AG10803 (cell line): ENCODE measurements around the gene ZNF587B.
"Not testable (repeated sequence)": the region's sequence is repeated elsewhere in the genome, so short reads cannot be mapped to it uniquely, and the experiment has no call there.

Experiments used
- DNase-seq: peaks from one replicate; pipeline ENCODE4 v3.0.0; 2010; ENCODE audit warnings: low read depth
- H3K4me3 ChIP-seq: 2 replicates; pipeline ENCODE4 v1.5.1; 2011; ENCODE audit warnings: mild to moderate bottlenecking, low read length, control low read depth
- TF ChIP-seq, protein P1 (sequence below): conservative IDR thresholded peaks from 2 replicates; pipeline ENCODE4 v1.5.1; 2011; ENCODE audit warnings: mild to moderate bottlenecking, low read length, control low read depth, inconsistent platforms

ZNF587B gene

DNA sequence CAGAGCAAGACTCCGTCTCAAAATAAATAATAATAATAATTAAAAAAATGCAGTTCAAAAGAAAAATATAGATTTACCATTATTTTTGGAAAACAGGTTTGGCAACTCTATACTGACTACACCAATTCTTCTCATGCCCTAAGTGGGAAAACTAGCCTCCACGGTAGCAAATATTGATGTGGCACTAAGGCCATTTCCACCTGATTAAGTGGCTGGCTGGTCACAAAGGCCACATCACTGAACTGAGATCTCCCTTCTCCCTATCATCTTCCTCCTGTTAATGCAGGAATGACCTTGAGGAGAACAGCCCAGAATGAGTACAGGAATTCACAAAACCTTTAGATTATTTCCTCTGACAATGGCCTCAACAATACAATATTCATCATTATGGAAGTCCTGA is 40.1 kb downstream of the ZNF587B start:
- TF ChIP-seq, protein P1, sequence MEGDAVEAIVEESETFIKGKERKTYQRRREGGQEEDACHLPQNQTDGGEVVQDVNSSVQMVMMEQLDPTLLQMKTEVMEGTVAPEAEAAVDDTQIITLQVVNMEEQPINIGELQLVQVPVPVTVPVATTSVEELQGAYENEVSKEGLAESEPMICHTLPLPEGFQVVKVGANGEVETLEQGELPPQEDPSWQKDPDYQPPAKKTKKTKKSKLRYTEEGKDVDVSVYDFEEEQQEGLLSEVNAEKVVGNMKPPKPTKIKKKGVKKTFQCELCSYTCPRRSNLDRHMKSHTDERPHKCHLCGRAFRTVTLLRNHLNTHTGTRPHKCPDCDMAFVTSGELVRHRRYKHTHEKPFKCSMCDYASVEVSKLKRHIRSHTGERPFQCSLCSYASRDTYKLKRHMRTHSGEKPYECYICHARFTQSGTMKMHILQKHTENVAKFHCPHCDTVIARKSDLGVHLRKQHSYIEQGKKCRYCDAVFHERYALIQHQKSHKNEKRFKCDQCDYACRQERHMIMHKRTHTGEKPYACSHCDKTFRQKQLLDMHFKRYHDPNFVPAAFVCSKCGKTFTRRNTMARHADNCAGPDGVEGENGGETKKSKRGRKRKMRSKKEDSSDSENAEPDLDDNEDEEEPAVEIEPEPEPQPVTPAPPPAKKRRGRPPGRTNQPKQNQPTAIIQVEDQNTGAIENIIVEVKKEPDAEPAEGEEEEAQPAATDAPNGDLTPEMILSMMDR, result no peak
- no peak for DNase-seq
- H3K4me3 ChIP-seq, result no peak overlapping the region

DNA sequence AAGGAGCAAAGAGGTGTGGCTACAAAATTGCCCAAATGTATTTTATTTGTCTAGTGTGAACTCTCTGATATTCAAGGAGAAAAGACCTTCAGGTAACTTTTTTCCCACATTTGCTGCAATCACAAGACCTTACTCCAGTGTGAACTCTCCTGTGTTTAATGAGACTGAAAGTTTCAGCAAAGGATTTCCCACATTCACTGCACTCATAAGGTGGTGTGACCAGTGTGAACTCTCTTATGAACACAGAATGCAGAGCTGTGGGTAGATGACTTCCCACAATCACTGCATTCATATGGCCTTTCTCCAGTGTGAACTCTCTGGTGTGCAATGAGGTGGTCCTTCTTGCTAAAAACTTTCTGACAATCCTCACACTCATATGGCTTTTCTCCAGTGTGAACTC is 42.4 kb downstream of the ZNF587B start:
- H3K4me3 ChIP-seq, result no peak overlapping the region
- TF ChIP-seq, protein P1, result no peak
- peak; percentile 8 for DNase-seq

DNA sequence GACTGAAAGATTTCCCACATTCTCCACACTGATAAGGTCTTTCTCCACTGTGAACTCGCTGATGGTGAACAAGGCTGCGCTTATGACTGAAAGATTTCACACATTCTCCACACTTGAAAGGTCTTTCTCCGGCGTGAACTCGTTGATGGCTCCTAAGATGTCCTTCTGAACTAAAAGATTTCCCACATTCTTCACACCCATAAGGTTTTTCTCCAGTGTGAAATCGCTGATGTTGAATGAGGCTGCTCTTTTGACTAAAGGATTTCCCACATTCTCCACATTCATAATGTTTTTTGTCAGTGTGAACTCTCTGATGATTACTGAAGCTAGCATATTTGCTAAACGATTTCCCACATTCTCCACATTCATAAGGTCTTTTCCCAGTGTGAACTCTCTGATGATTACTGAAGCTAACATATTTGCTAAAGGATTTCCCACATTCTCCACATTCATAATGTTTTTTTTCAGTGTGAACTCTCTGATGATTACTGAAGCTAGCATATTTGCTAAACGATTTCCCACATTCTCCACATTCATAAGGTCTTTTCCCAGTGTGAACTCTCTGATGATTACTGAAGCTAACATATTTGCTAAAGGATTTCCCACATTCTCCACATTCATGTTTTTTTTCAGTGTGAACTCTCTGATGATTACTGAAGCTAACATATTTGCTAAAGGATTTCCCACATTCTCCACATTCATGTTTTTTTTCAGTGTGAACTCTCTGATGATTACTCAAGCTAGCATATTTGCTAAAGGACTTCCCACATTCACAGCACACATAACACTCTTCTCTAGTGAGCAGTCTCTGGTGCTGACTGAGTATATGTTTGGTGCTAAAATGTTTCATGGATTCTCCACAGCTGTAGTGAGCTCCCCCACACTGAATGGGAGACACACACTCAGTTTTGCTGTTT is 44.0 kb downstream of the ZNF587B start:
- not testable (repeated sequence) for DNase-seq, H3K4me3 ChIP-seq

DNA sequence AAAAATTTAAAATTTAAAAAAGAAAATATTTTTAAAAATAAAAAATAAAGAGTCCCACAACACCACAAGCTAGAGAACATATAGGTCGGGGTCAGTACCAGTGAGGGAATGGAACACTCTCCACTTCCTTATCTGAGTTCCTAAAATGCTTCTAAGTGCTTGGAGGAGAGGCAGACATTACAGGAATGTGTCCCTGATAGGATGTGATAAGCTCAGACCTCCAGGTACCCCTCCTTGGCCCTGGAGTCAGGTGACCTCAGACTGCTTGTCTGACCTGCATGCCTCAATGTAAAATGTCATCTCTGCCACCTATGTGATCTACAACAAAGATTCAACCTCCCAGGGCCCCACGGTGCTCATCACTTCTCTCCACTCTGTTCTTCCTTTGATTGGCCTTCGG is 55.9 kb downstream of the ZNF587B start:
- DNase-seq, result no peak
- TF ChIP-seq, protein P1, result no peak
- H3K4me3 ChIP-seq, result no peak overlapping the region

DNA sequence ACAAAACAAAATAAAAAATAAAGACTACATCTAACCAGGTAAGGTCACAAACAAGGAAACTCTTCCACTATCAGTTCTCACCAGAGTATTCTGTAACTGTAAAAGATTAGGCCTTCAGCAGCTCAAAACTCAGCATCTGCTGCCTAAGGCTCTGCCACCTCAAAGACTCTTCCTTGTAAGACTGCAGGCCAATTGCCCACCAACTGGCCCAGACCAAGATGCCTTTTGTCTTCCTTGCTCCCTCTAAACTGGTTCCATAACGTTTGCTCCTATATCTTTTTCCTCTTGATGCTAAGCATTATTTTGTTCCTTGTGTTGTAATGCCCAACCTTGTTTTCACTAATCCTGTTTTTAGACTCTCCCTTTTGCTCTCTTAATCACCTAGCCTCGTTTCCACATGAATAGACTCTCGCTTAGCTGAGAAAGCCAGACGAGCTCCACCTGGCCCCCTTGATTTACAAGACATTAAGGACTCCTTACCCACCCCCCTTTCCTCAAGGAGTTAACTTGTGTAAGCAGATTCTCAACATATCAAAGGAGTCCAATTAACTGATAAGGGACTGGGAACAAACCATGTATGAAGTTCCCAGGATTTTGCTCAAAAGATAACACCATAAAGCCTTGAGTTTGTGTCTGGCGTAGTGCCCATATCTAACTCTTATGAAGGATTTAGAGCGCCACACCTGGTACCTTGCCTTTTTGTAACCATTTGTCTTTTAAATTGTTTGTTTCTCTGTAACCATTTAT is 57.3 kb downstream of the ZNF587B start:
- TF ChIP-seq, protein P1, result no peak
- H3K4me3 ChIP-seq, result no peak overlapping the region
- DNase-seq, result no peak

DNA sequence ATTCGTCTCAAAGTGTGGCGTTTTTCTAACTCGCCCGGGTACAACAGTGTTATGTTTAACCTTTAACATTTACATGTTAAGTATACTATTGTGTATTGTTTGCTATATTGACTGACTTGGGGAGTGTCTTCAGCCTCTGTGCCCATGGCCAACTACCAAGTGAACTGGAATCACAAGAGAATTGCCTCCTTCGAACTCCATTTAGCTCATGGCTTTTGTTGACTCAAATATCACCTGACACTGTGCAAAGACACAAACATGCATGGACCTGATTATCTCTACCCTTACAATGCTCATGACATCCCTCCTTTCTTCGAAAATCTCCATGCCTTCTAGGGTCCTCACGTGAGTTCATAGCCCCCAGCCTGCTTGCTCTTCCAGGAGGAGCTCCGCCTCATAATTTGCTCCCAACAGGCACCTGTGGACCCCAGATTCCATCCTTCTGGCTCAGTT is 58.0 kb downstream of the ZNF587B start:
- TF ChIP-seq, protein P1, result no peak
- H3K4me3 ChIP-seq, result peak overlapping the region; percentile 92
- DNase-seq, result no peak

DNA sequence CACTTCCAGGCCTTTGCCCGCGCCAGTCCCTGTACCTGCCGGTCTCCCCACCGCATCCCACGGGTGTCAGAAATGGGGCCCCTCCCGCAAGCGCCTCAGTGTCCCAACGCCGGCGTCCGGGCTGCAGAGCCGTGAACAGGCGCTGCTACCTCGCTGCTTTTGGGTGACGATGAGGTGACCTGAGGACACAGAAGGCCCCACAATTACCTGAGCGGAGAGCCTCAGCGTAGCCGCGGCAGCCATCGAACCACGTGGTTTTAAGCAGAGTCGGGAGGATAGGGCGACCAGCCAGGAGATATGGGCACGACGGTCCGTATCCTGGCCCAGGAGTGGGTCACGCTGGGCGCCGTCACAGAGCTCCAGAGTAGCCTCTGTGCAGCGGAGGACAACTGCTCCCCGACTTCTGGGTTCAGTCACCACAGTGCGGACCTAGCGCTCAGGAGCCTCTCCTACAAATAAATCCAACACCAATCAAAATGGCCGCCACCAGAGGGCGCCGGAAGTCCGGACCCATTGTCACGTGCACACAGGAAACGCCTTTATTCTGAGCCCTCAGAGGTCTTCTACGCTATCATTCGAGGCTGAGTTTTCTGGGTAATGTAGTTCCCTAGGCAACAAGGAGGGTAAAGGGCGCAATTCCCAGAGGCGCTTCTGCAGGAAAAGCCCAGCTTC is 58.6 kb downstream of the ZNF587B start, which contains the start of gene ZNF814:
Gene ZNF814 (minus strand): TSS at position 478 of the 672 bp plus-strand sequence. CDS start 235 bp downstream, at position 243.
- TF ChIP-seq, protein P1, result peak; percentile 41
- H3K4me3 ChIP-seq, result peak within 1 kb of the TSS; percentile 92

DNA sequence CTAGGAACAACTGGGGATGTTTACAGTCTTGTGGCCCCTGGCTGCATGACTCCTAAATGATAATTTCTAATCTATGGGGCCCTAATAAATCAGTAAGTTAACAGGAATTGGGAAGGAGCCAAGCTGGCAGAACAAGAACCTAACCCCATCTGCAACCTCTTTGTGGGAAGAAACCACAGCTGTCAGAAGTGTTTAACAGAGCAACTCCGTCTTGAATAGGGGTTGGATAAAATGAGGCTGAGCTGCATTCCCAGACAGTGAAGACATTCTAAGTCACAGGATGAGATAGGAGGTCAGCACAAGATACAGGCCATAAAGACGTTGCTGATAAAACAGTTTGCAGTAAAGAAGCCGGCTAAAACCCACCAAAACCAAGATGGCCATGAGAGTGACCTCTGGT is 60.6 kb downstream of the ZNF587B start:
- DNase-seq, result peak; percentile 84

More for the DNA sequence above, 58.6 kb downstream of the ZNF587B start, which contains the start of gene ZNF814:
- peak; percentile 79 for DNase-seq

More for the DNA sequence above, 60.6 kb downstream of the ZNF587B start:
- not testable (repeated sequence) for H3K4me3 ChIP-seq
